Erythroblast (primary cell): ENCODE results near the gene TMEM94.

Experiments
- GATA1 ChIP-seq: IDR thresholded peaks from 2 replicates; pipeline ENCODE4 v1.6.1; 2011; ENCODE audit warnings: low read depth, mild to moderate bottlenecking, control low read depth, low read length, moderate library complexity
- POLR2A ChIP-seq: IDR thresholded peaks from 2 replicates; pipeline ENCODE4 v1.6.1; 2011; ENCODE audit warnings: mild to moderate bottlenecking, low read length

DNA sequence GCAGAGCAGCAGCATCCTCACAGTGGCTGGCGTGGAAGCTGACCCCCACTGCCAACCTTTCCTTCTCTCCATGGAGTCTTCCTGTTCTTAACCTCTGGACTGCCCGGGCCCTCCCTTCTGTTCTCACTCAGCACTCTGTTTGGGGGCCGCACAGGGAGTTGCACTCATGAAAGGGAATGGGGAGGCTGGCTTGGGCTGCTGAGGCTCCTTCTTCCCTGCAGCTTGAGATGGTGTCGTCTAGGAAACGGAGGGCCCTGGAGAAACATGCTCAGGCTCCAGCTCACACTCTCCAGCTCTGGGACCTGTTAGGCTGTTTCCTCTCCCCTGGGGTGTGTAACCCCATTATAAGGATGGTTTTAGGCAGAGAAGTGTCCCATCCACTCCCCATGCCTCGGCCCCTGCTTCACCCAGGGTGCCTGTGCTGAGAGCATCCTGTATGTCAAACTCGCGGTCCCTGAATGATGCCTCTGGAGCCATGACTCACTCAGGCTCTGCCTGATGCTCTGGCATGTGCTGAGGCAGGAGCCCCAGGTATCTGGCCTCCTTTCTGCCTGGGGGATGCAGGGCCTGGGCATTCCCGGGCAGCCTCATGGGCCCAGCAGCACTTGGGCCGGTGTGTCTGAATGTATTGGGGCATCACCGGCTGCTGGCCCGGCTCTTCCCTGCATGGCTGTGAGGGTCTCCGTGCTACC is 18.9 kb downstream of the TMEM94 start:
- TF ChIP-seq POLR2A = no peak
- no peak for TF ChIP-seq GATA1
